ENCODE data around the gene SMIM28.

SMIM28 gene

DNA sequence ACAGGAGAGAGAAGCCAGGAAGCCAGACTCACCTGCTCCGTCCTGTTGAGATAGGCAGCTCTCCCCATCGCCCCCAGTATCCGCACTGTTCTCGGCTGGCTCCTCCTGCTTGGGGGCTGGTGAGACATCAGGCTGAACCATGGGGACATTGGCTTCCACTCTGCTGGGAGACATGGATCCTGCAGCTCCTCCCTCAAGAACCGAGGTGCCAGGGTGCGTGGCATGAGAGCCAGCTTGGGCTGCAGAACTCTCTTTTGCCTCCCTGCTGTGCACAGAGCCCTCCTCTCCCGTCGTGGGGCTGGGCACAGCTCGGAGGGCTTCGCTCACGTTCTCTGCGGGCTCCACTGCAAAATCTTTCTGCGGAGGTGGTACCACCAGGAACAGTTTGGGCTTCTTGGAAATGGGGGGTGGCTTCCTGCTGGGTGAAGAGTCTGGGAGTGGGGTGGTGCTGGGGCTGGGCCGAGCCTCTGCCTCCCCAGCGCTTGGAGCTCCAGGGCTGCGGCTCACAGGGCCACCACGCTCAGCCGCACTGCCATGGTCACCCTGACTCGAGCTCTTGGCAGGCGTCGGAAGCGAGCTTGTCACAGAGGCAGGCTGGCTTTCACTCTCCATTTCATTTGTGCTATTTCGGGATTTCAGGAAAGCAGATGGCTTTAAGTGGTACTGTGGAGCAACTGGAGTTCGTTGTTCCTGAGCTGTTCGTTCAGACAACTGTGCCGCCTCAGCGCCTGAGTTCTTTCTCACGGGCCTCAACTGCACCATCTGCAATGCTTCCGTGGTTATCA is 52.8 kb downstream of the SMIM28 start:
- DNase-seq (ENCODE audit: low read depth in 3 of 3), result no peak

DNA sequence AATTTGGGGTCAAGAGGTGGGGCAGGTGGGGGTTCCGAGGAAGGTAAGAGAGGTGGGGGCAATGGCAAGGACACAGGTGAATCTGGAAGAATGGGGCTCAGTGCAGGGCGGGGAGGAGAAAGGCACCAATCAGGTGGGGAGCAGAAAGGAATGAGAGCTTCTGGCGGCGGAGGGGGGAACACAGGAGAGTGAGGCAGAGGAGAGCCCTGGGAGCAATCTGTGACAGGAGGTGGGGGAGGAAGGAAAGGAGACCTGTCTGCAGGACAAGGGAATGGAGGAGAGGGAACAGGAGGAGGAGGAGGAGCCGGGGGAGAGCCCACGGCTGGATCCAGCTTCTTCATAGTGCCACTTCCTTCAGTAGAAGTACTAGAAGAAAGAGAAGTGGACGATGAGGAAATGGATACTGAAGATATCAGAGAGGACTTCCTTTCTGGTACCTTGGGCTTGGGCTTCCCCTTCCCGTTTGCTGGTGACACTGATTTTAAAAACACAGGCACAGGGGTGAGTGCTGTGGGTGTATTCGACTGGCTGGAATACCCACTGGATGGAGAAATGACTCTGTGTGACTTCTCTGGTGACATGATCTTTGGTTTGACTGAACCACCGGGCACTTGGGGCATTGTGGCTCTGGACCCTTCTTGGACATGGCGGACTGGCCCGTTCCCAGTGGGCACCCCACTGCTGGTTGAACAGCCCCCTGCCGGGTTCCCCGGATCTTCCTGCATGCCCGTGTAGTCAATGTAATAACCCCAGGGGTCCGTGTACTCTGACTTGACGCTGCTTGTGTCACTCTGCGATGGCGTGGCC is 53.8 kb downstream of the SMIM28 start:
- no peak for DNase-seq (ENCODE audit: low read depth in 3 of 3)

DNA sequence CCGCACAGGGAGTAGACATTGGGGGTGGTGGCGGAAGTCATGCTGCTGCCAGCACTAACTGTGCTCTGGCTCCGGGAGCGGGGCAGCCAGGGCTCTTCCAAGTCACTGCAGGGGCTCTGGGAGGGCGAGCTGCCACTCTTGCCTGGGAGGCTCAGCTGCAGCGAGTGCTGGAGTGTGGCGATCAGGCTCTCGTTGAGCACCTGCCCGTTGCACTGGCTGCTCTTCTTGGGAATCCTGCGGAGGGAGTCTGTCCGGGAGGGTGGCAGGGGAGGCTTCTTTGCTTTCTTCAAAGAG is 54.3 kb downstream of the SMIM28 start:
- DNase-seq (ENCODE audit: low read depth in 3 of 3), result no peak

Measured in stimulated activated CD4-positive, alpha-beta T cell treated with anti-CD3 and anti-CD28 coated beads, TNF-alpha, amount 100 ng/mL, for 48 hours (primary cell).